ENCODE data around the gene TTC39B. TPM values are rescaled to one million over a fixed set of nuclear protein-coding genes. Genes with fewer than 3 reads are reported as not detected.

TTC39B gene
- total RNA-seq, 1 experiment from 2014 or later, result 7.4 TPM

DNA sequence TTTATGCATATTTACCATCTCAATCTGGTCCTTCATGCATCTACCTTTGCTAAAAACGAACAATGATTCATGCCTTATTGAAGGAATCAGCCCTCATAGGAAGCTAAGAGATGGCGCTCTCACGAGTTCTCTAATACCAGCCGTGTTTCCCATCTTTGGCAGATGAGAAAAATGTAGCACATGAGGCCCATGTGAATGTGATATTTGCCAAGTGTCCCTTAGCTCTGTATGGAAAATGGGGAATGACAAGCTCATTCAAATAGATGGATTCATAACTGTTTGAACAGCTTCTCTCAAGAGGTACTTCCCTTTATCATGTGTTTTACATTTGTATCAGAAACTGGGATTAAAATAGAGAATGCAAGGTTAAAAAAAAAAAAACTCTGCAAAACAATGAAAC lies 66.1 kb downstream of the TTC39B start:
- no peak for TF ChIP-seq JUND (IDR thresholded peaks at IDR 0.05)
- no peak for TF ChIP-seq EGR1 (IDR thresholded peaks at IDR 0.05; ENCODE audit: low read depth)
- no peak for TF ChIP-seq ZFX (IDR thresholded peaks at IDR 0.05)
- no peak for TF ChIP-seq SIN3A (IDR thresholded peaks at IDR 0.05; ENCODE audit: low read depth)
- TF ChIP-seq, protein P1, sequence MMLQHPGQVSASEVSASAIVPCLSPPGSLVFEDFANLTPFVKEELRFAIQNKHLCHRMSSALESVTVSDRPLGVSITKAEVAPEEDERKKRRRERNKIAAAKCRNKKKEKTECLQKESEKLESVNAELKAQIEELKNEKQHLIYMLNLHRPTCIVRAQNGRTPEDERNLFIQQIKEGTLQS (IDR thresholded peaks at IDR 0.05), result no peak
- no peak for TF ChIP-seq CBX3 (IDR thresholded peaks at IDR 0.05; ENCODE audit: low read depth)
- TF ChIP-seq, protein P2, sequence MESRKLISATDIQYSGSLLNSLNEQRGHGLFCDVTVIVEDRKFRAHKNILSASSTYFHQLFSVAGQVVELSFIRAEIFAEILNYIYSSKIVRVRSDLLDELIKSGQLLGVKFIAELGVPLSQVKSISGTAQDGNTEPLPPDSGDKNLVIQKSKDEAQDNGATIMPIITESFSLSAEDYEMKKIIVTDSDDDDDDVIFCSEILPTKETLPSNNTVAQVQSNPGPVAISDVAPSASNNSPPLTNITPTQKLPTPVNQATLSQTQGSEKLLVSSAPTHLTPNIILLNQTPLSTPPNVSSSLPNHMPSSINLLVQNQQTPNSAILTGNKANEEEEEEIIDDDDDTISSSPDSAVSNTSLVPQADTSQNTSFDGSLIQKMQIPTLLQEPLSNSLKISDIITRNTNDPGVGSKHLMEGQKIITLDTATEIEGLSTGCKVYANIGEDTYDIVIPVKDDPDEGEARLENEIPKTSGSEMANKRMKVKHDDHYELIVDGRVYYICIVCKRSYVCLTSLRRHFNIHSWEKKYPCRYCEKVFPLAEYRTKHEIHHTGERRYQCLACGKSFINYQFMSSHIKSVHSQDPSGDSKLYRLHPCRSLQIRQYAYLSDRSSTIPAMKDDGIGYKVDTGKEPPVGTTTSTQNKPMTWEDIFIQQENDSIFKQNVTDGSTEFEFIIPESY (IDR thresholded peaks at IDR 0.05; ENCODE audit: extremely low read depth, insufficient replicate concordance, low read length), result no peak
- no peak for TF ChIP-seq SRF (IDR thresholded peaks at IDR 0.05; ENCODE audit: low read depth)
- H3K9ac ChIP-seq (ENCODE audit: low read length), result no peak overlapping the region
- H3K27me3 ChIP-seq (ENCODE audit: insufficient read depth, low read length), result no peaks in the 10 kb centered on the region
- no peaks in the 10 kb centered on the region for H3K4me1 ChIP-seq (ENCODE audit: control insufficient read depth in 1 of 2, insufficient read depth in 2 of 2, low read length in 2 of 2)
- RAD21 ChIA-PET (ENCODE audit: low non-redundant PET in 1 of 2, low total read pairs in 2 of 2, uncharacterized antibody in 2 of 2, unreplicated experiment in 2 of 2), result no interaction called here
- intact Hi-C loops (cut with micrococcal nuclease), result no loop called here
- no TSS peak for BruUV-seq (replicated peaks)
- no peaks in the 10 kb centered on the region for H3K36me3 ChIP-seq (ENCODE audit: control insufficient read depth in 1 of 2, insufficient read depth in 2 of 2, low read length in 2 of 2)
- H3K27ac ChIP-seq (ENCODE audit: low read depth, low read length), result no peak overlapping the region
- H4K20me1 ChIP-seq (ENCODE audit: insufficient read depth), result no peaks in the 10 kb centered on the region
- no peaks in the 10 kb centered on the region for H3K9me3 ChIP-seq (ENCODE audit: control insufficient read depth in 1 of 2, insufficient read depth in 1 of 2, low read depth in 1 of 2, low read length in 2 of 2)
- H3K4me2 ChIP-seq (ENCODE audit: low read length), result no peak overlapping the region
- no peak overlapping the region for H2AFZ ChIP-seq (ENCODE audit: low read depth, low read length, poor library complexity, severe bottlenecking)
- ATAC-seq, result no peak
- H3K9me2 ChIP-seq (ENCODE audit: insufficient read depth), result no peaks in the 10 kb centered on the region
- H3K4me3 ChIP-seq (replicated peaks in 1 of 2; ENCODE audit: low read depth in 1 of 2, low read length in 2 of 2), result no peak overlapping the region
- POLR2A ChIA-PET, result no interaction called here
- no peak for DNase-seq (ENCODE audit: low read depth, low spot score)
- CTCF ChIA-PET, result no interaction called here
- H3K79me2 ChIP-seq (ENCODE audit: insufficient read depth, low read length), result no peaks in the 10 kb centered on the region

DNA sequence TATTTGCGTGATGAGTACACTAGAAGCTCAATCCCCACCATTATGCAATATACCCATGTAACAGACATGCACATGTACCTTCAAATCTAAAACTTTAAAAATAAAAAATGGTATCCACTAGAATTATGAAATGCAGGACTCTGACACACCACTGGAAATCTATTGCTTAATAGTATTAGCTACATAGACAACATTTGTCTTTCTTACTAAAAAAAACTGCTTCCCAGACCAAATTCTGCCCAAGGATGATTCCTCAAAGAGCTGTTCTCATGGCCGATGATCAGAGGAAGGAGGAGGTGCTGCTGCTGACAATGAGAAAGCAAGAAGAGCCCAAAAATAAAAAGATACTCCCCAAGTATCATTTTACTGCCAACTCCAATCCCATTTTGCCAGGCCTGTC lies 67.2 kb downstream of the TTC39B start:
- no peak for DNase-seq (ENCODE audit: low read depth, low spot score)
- Histone ChIP-seq H3K9me3 (ENCODE audit: control insufficient read depth in 1 of 2, insufficient read depth in 1 of 2, low read depth in 1 of 2, low read length in 2 of 2) (no peaks in the 10 kb centered on the region), H3K9me2 (ENCODE audit: insufficient read depth) (no peaks in the 10 kb centered on the region), H2AFZ (ENCODE audit: low read depth, low read length, poor library complexity, severe bottlenecking) (no peak overlapping the region), H3K36me3 (ENCODE audit: control insufficient read depth in 1 of 2, insufficient read depth in 2 of 2, low read length in 2 of 2) (no peaks in the 10 kb centered on the region), H3K79me2 (ENCODE audit: insufficient read depth, low read length) (no peaks in the 10 kb centered on the region), H3K4me2 (ENCODE audit: low read length) (no peak overlapping the region), H4K20me1 (ENCODE audit: insufficient read depth) (no peaks in the 10 kb centered on the region), H3K9ac (ENCODE audit: low read length) (no peak overlapping the region), H3K27ac (ENCODE audit: low read depth, low read length) (no peak overlapping the region), H3K4me3 (replicated peaks in 1 of 2; ENCODE audit: low read depth in 1 of 2, low read length in 2 of 2) (no peak overlapping the region), H3K4me1 (ENCODE audit: control insufficient read depth in 1 of 2, insufficient read depth in 2 of 2, low read length in 2 of 2) (no peaks in the 10 kb centered on the region), H3K27me3 (ENCODE audit: insufficient read depth, low read length) (no peaks in the 10 kb centered on the region)
- RAD21 ChIA-PET (ENCODE audit: low non-redundant PET in 1 of 2, low total read pairs in 2 of 2, uncharacterized antibody in 2 of 2, unreplicated experiment in 2 of 2), result no interaction called here
- no peak for ATAC-seq
- CTCF ChIA-PET, result no interaction called here
- POLR2A ChIA-PET, result no interaction called here
- no TSS peak for BruUV-seq (replicated peaks)
- intact Hi-C loops (cut with micrococcal nuclease), result no loop called here
- TF ChIP-seq POLR2A (IDR thresholded peaks at IDR 0.05; ENCODE audit: borderline replicate concordance, extremely low read depth, insufficient read depth, insufficient read length), result no peak
- TF ChIP-seq EZH2 (IDR thresholded peaks at IDR 0.05), result no peak
- TF ChIP-seq, protein P2 (IDR thresholded peaks at IDR 0.05; ENCODE audit: extremely low read depth, insufficient replicate concordance, low read length), result no peak
- TF ChIP-seq, protein P3, sequence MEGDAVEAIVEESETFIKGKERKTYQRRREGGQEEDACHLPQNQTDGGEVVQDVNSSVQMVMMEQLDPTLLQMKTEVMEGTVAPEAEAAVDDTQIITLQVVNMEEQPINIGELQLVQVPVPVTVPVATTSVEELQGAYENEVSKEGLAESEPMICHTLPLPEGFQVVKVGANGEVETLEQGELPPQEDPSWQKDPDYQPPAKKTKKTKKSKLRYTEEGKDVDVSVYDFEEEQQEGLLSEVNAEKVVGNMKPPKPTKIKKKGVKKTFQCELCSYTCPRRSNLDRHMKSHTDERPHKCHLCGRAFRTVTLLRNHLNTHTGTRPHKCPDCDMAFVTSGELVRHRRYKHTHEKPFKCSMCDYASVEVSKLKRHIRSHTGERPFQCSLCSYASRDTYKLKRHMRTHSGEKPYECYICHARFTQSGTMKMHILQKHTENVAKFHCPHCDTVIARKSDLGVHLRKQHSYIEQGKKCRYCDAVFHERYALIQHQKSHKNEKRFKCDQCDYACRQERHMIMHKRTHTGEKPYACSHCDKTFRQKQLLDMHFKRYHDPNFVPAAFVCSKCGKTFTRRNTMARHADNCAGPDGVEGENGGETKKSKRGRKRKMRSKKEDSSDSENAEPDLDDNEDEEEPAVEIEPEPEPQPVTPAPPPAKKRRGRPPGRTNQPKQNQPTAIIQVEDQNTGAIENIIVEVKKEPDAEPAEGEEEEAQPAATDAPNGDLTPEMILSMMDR (IDR thresholded peaks at IDR 0.05 in 2 of 3, conservative IDR thresholded peaks at IDR 0.05 in 1 of 3; ENCODE audit: borderline replicate concordance in 1 of 3, insufficient read depth in 1 of 3, low read depth in 2 of 3, low read length in 2 of 3), result no peak
- TF ChIP-seq CBX3 (IDR thresholded peaks at IDR 0.05; ENCODE audit: low read depth), result no peak
- no peak for TF ChIP-seq YY1 (IDR thresholded peaks at IDR 0.05; ENCODE audit: extremely low read depth, insufficient replicate concordance, low read depth, low read length)
- TF ChIP-seq, protein P4, sequence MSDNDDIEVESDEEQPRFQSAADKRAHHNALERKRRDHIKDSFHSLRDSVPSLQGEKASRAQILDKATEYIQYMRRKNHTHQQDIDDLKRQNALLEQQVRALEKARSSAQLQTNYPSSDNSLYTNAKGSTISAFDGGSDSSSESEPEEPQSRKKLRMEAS (IDR thresholded peaks at IDR 0.05), result no peak
